ENCODE results near the gene DOK6. TPM values are rescaled to one million over a fixed set of nuclear protein-coding genes. Genes with fewer than 3 reads are reported as not detected.

The DOK6 gene
- total and polyA plus RNA-seq, 9 of the 15 experiments (the other 6 are each of a cell fraction or from before 2014, with no cell fraction given), result not detected

- Histone ChIP-seq H3K9ac (ENCODE audit: insufficient read depth in 1 of 2, low read depth in 2 of 2, low read length in 2 of 2) (no peak overlapping the region), H3K79me2 (ENCODE audit: control insufficient read depth, insufficient read depth, low read length) (no peaks in the 10 kb centered on the region), H3K27me3 (ENCODE audit: control insufficient read depth in 2 of 2, insufficient read depth in 2 of 2, low read length in 2 of 2) (no peaks in the 10 kb centered on the region), H3K4me3 (no peak overlapping the region), H3K27ac (ENCODE audit: extremely low read depth, low read depth, low read length) (no peak overlapping the region), H4K20me1 (replicated peaks; ENCODE audit: control insufficient read depth, insufficient read depth, low read length) (no peaks in the 10 kb centered on the region), H3K9me3 (replicated peaks; ENCODE audit: control insufficient read depth, insufficient read depth, low read depth, low read length) (no peaks in the 10 kb centered on the region), H3K4me1 (replicated peaks in 1 of 2; ENCODE audit: control insufficient read depth in 2 of 2, insufficient read depth in 2 of 2, low read length in 2 of 2) (no peaks in the 10 kb centered on the region), H2AFZ (ENCODE audit: low read depth, low read length) (no peak overlapping the region), H3K4me2 (ENCODE audit: insufficient read depth, low read length) (no peak overlapping the region), H3K9me1 (ENCODE audit: control insufficient read depth, insufficient read depth, low read length) (no peaks in the 10 kb centered on the region), H3K36me3 (ENCODE audit: control insufficient read depth, insufficient read depth, low read length) (no peaks in the 10 kb centered on the region)
- CTCF ChIA-PET (ENCODE audit: low intra/inter-chr PET ratio), result no interaction called here
- FAIRE-seq, result no peak
- 4% methylated on average over 5 of the region's 5 CpGs for WGBS (ENCODE audit: insufficient coverage, low coverage, missing lambda C conversion rate)
- no TSS peak for BruUV-seq (replicated peaks)
- in situ Hi-C loops (cut with MboI) (no loop called here), intact Hi-C loops (cut with micrococcal nuclease) (no loop called here)
- ATAC-seq, result no peak
- no peak for TF ChIP-seq CBX8 (IDR thresholded peaks at IDR 0.05; ENCODE audit: borderline replicate concordance, extremely low read depth, low read depth, low read length, poor library complexity, severe bottlenecking)
- TF ChIP-seq CEBPB (tag; IDR thresholded peaks at IDR 0.05), result 0 out of 2 replicates have a peak, but pooled peaks have one; percentile 40
- DNase-seq (ENCODE audit: extremely low read depth in 1 of 4, low spot score in 3 of 4), result no peak
- POLR2A ChIA-PET, result no interaction called here
Observed at GRCh38 chr18:69480460-69480859, 79.8 kb downstream of the DOK6 start.

- Histone ChIP-seq H3K27ac (ENCODE audit: extremely low read depth, low read depth, low read length) (no peak overlapping the region), H3K9me3 (replicated peaks; ENCODE audit: control insufficient read depth, insufficient read depth, low read depth, low read length) (no peaks in the 10 kb centered on the region), H2AFZ (ENCODE audit: low read depth, low read length) (no peak overlapping the region), H3K9me1 (ENCODE audit: control insufficient read depth, insufficient read depth, low read length) (no peaks in the 10 kb centered on the region), H3K4me1 (replicated peaks in 1 of 2; ENCODE audit: control insufficient read depth in 2 of 2, insufficient read depth in 2 of 2, low read length in 2 of 2) (no peaks in the 10 kb centered on the region), H3K4me3 (no peak overlapping the region), H3K27me3 (ENCODE audit: control insufficient read depth in 2 of 2, insufficient read depth in 2 of 2, low read length in 2 of 2) (no peaks in the 10 kb centered on the region), H3K79me2 (ENCODE audit: control insufficient read depth, insufficient read depth, low read length) (no peaks in the 10 kb centered on the region), H3K9ac (ENCODE audit: insufficient read depth in 1 of 2, low read depth in 2 of 2, low read length in 2 of 2) (no peak overlapping the region), H4K20me1 (replicated peaks; ENCODE audit: control insufficient read depth, insufficient read depth, low read length) (no peaks in the 10 kb centered on the region), H3K36me3 (ENCODE audit: control insufficient read depth, insufficient read depth, low read length) (no peaks in the 10 kb centered on the region), H3K4me2 (ENCODE audit: insufficient read depth, low read length) (no peak overlapping the region)
- in situ Hi-C loops (cut with MboI) (no loop called here), intact Hi-C loops (cut with micrococcal nuclease) (no loop called here)
- ATAC-seq (no peak), FAIRE-seq (no peak), DNase-seq (ENCODE audit: extremely low read depth in 1 of 4, low spot score in 3 of 4) (no peak)
- CTCF ChIA-PET (ENCODE audit: low intra/inter-chr PET ratio), result no interaction called here
- no peak for TF ChIP-seq MCM3 (IDR thresholded peaks at IDR 0.05)
- no peak for TF ChIP-seq E4F1 (CRISPR knock-in tag; IDR thresholded peaks at IDR 0.05; ENCODE audit: borderline replicate concordance)
- no peak for TF ChIP-seq CC2D1A (IDR thresholded peaks at IDR 0.05)
- no peak for TF ChIP-seq ZNF79 (CRISPR knock-in tag; IDR thresholded peaks at IDR 0.05; ENCODE audit: low read depth)
- no peak for TF ChIP-seq CHAMP1 (IDR thresholded peaks at IDR 0.05)
- TF ChIP-seq SETDB1 (IDR thresholded peaks at IDR 0.05; ENCODE audit: low read length), result no peak
- TF ChIP-seq ZBTB9 (CRISPR knock-in tag; IDR thresholded peaks at IDR 0.05), result no peak
- TF ChIP-seq ZC3H8 (IDR thresholded peaks at IDR 0.05), result no peak
- no peak for TF ChIP-seq ZNF282 (CRISPR knock-in tag; IDR thresholded peaks at IDR 0.05)
- POLR2A ChIA-PET, result no interaction called here
- BruUV-seq (replicated peaks), result no TSS peak
- 1% methylated on average over 5 of the region's 5 CpGs for WGBS (ENCODE audit: insufficient coverage, low coverage, missing lambda C conversion rate)
Observed at GRCh38 chr18:69483574-69483973, 82.9 kb downstream of the DOK6 start.
